Measurements from ENCODE around the gene ZFP92.

Gene ZFP92

DNA sequence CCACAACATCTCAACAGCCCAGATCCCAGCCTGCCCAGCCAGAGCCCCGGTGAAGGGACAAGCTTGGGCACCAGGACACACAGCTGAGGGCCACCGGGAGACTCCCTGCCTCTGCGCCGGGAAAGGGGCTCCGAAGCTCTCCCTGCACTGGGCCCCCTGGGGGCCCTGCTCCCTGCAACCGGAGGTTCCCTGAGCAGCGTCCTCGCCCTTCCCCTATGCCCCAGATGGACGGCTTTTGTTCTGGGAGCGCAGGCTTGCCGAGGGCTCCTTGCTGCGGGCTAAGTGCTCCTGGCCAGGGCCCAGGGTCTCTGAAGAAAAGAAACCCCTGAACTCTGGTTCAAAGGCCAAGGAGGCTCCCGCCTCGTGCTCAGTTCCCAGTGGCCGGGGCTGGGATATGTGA lies 899 bp upstream of the ZFP92 start:
- Histone ChIP-seq H3K27ac (no peak overlapping the region), H3K4me3 (no peak overlapping the region)
- DNase-seq (ENCODE audit: low spot score): no peak
- TF ChIP-seq, protein P1, sequence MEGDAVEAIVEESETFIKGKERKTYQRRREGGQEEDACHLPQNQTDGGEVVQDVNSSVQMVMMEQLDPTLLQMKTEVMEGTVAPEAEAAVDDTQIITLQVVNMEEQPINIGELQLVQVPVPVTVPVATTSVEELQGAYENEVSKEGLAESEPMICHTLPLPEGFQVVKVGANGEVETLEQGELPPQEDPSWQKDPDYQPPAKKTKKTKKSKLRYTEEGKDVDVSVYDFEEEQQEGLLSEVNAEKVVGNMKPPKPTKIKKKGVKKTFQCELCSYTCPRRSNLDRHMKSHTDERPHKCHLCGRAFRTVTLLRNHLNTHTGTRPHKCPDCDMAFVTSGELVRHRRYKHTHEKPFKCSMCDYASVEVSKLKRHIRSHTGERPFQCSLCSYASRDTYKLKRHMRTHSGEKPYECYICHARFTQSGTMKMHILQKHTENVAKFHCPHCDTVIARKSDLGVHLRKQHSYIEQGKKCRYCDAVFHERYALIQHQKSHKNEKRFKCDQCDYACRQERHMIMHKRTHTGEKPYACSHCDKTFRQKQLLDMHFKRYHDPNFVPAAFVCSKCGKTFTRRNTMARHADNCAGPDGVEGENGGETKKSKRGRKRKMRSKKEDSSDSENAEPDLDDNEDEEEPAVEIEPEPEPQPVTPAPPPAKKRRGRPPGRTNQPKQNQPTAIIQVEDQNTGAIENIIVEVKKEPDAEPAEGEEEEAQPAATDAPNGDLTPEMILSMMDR (IDR thresholded peaks at IDR 0.05): no peak

DNA sequence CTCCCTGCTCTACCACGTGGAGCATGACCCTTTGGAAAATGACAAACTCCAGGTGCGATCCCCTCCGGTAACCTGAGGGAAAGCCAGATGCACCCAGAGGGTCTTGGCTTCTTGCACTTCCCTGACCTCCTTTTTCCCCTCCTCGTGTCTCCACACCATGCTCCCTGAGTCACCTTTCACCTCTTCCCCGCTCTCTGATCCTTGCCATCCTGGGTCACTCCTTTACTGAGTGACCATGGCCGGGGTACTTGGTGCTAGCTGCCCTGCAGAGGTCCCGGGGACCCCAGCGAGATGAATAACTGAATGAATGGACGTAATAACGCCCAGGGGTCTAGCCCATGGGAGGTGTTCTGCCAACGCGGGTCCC lies 401 bp upstream of the ZFP92 start:
- TF ChIP-seq, protein P1 (IDR thresholded peaks at IDR 0.05): no peak
- DNase-seq (ENCODE audit: low spot score): no peak
- Histone ChIP-seq H3K4me3 (peak overlapping the region; percentile 74), H3K27ac (no peak overlapping the region)

DNA sequence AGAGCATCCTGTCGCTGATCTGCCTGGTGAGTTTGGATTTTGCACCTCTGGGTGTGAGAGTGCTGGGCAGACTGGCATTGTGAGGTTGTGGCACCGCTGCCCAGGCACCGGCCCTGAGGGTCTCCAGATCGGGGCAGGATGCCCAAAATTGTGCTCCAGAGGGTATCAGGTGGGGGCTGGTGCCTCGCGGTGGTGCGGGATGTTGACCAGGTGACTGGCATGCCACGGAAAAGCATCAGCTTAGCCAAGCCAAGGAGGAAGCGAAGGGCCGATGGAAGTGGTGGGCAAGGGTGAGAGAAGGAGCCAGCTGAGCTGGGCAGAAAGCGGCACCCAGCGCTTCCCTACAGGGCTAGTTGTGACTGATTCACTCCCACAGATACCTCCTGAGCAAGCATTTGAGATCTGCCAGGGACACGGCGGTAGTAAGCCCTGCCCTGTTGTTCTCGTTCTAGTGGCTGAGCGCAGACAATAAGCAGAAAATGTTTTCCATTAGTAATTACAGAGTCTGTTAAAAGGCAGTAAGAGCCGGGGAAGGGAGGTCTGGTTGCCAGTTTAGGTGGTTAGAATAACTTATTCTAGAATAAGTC lies 809 bp downstream of the ZFP92 start:
- DNase-seq (ENCODE audit: low spot score): no peak
- Histone ChIP-seq H3K27ac (no peak overlapping the region), H3K4me3 (peak overlapping the region; percentile 74)
- TF ChIP-seq, protein P1 (IDR thresholded peaks at IDR 0.05): no peak

DNA sequence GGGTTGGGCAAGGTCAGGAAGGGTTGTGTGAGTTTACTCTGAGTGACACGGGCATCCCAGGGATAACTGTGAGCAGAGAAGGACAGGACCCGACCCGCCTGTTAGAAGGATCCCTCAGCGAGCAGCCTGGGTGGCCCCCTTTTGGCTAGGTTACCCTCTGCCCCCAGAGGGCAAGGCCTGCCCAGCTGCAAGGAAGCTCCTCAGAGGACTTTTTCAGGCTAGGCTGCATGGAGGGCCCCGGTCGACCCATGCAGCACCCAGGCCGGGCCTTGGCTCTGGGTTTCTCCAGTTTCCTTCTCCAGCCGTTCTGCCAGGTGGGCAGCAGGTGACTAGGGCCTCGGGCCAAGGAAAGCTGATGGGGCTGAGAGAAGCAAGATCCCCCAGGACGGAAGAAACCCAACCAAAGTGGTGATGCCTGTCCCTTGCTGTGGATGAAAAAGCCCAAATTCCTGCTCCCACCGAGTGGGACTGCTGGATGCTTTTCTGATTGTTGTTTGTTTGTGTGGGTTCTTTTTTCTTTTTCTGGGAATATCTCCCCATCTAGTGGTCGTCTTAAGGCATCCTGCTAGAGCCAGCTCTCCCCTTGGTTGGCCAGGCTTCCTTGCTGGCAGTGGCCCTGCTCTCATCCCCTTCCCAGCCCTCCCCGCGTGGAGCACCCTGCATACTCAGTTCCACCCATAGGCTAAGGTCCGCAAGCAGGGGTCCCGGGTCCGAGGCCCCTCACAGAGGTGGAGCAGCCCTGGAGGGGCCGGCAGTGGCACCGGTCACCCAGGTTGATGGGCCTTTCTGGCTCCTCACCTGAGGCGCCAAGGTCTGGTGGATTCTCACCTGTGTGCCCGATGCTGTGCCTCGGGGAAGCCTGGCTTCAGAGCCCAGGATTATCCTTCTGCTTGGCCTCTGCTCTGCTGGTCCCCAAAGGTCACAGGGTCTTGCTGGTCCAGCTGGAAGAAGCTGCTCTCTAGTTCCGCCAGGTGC lies 1.8 kb downstream of the ZFP92 start:
- H3K27ac ChIP-seq: no peak overlapping the region
- DNase-seq (ENCODE audit: low spot score): no peak
- TF ChIP-seq, protein P1 (IDR thresholded peaks at IDR 0.05): no peak
- peak overlapping the region; percentile 74 for H3K4me3 ChIP-seq

DNA sequence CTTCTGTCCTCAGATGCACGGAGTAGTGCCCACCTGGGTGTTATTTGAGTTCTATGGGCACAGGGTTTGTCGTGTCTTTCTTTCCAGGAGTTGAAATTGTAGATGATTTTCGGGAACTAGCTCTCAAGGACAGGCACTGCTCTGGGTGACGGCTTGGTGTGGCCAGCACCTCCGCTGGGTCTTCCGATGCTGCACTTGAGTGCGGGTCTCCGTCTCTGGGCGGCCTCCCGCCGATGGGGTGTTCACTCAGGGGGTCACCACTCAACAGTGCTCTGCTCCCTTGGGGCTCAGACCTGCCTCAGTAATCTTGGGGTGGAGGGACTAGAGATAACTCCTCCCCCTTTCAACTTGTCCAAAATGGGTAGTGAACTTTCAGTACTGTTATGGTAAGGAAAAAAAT lies 2.5 kb downstream of the ZFP92 start:
- DNase-seq (ENCODE audit: low spot score): no peak
- TF ChIP-seq, protein P1 (IDR thresholded peaks at IDR 0.05): no peak

DNA sequence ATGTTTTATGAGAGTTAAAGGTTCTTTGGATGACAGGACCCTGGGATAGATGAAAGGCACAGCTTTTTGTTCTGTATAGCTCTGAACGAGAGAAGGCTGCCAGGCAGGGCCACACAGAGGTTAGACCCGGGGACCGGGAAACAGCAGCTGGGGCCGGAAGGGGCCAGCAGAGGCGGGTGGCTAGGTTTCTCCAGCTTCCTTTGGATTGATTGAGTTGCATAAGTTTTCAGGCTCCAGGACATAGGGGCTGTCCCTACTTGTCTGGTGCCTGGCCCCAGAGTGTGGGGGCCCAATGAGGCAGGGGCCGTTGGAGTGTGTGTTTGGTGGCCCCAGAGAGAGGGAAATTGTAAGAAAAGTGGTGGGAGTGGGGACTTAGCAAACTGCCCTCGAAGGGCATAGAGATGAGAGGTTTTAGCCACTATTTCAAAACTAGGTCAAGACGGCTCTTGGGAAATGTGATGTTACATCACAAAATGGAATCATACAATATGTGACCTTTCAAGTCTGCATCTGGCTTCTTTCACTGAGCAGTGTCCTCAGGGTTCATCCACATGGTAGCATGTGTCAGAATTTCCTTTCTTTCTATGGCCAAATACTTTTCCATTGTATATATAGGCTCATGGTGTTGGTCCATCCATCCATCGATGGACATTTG lies 3.7 kb downstream of the ZFP92 start:
- peak overlapping the region in 1 of 2 donors; percentile 4 for H3K27ac ChIP-seq
- TF ChIP-seq, protein P1 (IDR thresholded peaks at IDR 0.05): no peak

More for the DNA sequence above, 2.5 kb downstream of the ZFP92 start:
- H3K27ac ChIP-seq: no peak overlapping the region
- H3K4me3 ChIP-seq: no peak overlapping the region

More for the DNA sequence above, 3.7 kb downstream of the ZFP92 start:
- no peak overlapping the region for H3K4me3 ChIP-seq
- no peak for DNase-seq (ENCODE audit: low spot score)
